ENCODE results near the gene C14orf180.

DNA sequence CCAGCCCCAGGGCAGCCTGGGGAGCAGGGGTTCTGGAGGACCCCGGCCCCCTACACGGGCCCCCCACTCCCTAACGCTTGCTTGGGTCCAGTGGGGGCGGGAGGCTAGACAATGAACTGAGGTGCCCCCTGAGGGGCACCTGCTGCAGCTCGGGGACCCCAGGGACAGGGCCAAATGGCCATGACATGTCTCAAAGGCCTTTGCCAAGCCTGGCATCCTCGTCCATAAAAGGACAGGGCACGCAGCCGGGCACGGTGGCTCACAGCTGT is 11.7 kb upstream of the C14orf180 start:
- TF ChIP-seq GATA2 (IDR thresholded peaks at IDR 0.05; ENCODE audit: low read depth, low read length) = no peak
- TF ChIP-seq GATA3 (IDR thresholded peaks at IDR 0.05; ENCODE audit: low read depth, low read length) = no peak

Measured in SH-SY5Y (cell line).